ENCODE data around the gene KIF18A. TPM values are rescaled to one million over a fixed set of nuclear protein-coding genes. Genes with fewer than 3 reads are reported as not detected.

KIF18A gene
- total and polyA plus RNA-seq, 9 of the 15 experiments (the other 6 are each of a cell fraction or from before 2014, with no cell fraction given), result 15.1 to 36.1 (median 24.3) TPM

- TF ChIP-seq TFE3 (CRISPR knock-in tag; IDR thresholded peaks at IDR 0.05) (no peak), ZBTB5 (IDR thresholded peaks at IDR 0.05) (no peak), TAF9B (IDR thresholded peaks at IDR 0.05; ENCODE audit: partially characterized antibody) (peak; percentile 89), KAT7 (CRISPR knock-in tag; IDR thresholded peaks at IDR 0.05; ENCODE audit: borderline replicate concordance) (peak; percentile 23; the same call in 1 of the 2 replicates), RAD21 (CRISPR knock-in tag; conservative IDR thresholded peaks at IDR 0.05 in 1 of 2, IDR thresholded peaks at IDR 0.05 in 1 of 2) (no peak), NCOA4 (IDR thresholded peaks at IDR 0.05; ENCODE audit: partially characterized antibody) (no peak), TGIF2 (CRISPR knock-in tag; IDR thresholded peaks at IDR 0.05) (no peak), ATF7 (IDR thresholded peaks at IDR 0.05) (peak; percentile 44; the same call in 1 of the 2 replicates), ZNF217 (CRISPR knock-in tag; IDR thresholded peaks at IDR 0.05) (no peak), NEUROD1 (IDR thresholded peaks at IDR 0.05; ENCODE audit: borderline replicate concordance, low read depth, low read length, partially characterized antibody) (peak; percentile 90), GABPA (tag; conservative IDR thresholded peaks at IDR 0.05; ENCODE audit: low read depth) (peak; percentile 86), ZNF589 (CRISPR knock-in tag; IDR thresholded peaks at IDR 0.05; ENCODE audit: low read depth) (no peak), HNRNPH1 (optimal IDR thresholded peaks at IDR 0.05; ENCODE audit: low read depth, low read length) (no peak), ZNF23 (CRISPR knock-in tag; IDR thresholded peaks at IDR 0.05) (no peak), ZNF224 (CRISPR knock-in tag; IDR thresholded peaks at IDR 0.05) (no peak), C11orf30 (IDR thresholded peaks at IDR 0.05; ENCODE audit: low read depth) (peak; percentile 99), USF2 (CRISPR knock-in tag; IDR thresholded peaks at IDR 0.05) (no peak), NFYB (IDR thresholded peaks at IDR 0.05; ENCODE audit: extremely low read depth, insufficient read length) (no peak), XRCC5 (IDR thresholded peaks at IDR 0.05; ENCODE audit: low read depth, low read length) (0 out of 2 replicates have a peak, but pooled peaks have one; percentile 63), ZNF79 (CRISPR knock-in tag; IDR thresholded peaks at IDR 0.05; ENCODE audit: low read depth) (no peak), HNRNPLL (IDR thresholded peaks at IDR 0.05; ENCODE audit: low read depth, low read length, poor library complexity, severe bottlenecking) (peak; percentile 42), HMG20A (CRISPR knock-in tag; conservative IDR thresholded peaks at IDR 0.05) (no peak), ZNF449 (CRISPR knock-in tag; IDR thresholded peaks at IDR 0.05) (no peak)
These were observed 2.3 kb upstream of the KIF18A start (continued) for GRCh38 chr11:28110108-28110820.

Data from K562 (cell line).